ENCODE data around the gene PDAP1. TPM values are rescaled to one million over a fixed set of nuclear protein-coding genes. Genes with fewer than 3 reads are reported as not detected.
"Not testable (repeated sequence)": the region's sequence is repeated elsewhere in the genome, so short reads cannot be mapped to it uniquely, and the experiment has no call there.

PDAP1 gene
- total RNA-seq, 2 experiments from 2014 or later, result 35.0 to 38.0 TPM

- H3K4me3 ChIP-seq (ENCODE audit: low read length); ATAC-seq (ENCODE audit: poor library complexity); POLR2A ChIA-PET; H3K4me1 ChIP-seq (ENCODE audit: insufficient read depth, low read length); H3K4me3 Mint-ChIP-seq; H3K9me3 ChIP-seq (ENCODE audit: control insufficient read depth in 1 of 2, insufficient read depth in 1 of 2, low read length in 2 of 2); H3K9me3 Mint-ChIP-seq; H3K4me1 Mint-ChIP-seq (ENCODE audit: low read depth); H3K27ac ChIP-seq (ENCODE audit: low read depth in 1 of 2, low read length in 2 of 2); H3K27me3 ChIP-seq (ENCODE audit: control insufficient read depth in 1 of 2, insufficient read depth in 2 of 2, low read length in 2 of 2); H3K27ac Mint-ChIP-seq; H3K27me3 Mint-ChIP-seq: not testable (repeated sequence)
- peak; percentile 47 for TF ChIP-seq CTCF (IDR thresholded peaks at IDR 0.05)
- DNase-seq, result peak in 4 of 14 experiments; percentile 15 to 47 (median 27)
- H3K36me3 Mint-ChIP-seq (ENCODE audit: low read depth), result peaks cover 90% of the 10 kb centered on the region
- intact Hi-C loops (cut with DNase I, micrococcal nuclease), result loop anchor here in 1 of 2 experiments (2.0 to 10.0 kb wide), 2 partner anchors 51 to 271 kb away; partner anchors contain the start of gene SMURF1
- peaks cover 92% of the 10 kb centered on the region for H3K36me3 ChIP-seq (ENCODE audit: insufficient read depth, low read length)
- CTCF ChIA-PET, result interaction anchor here (1.0 to 1.7 kb wide), 3 partner anchors 8 to 50 kb away, joined by 3 to 4 read pairs (median 3); no protein-coding TSS in a partner anchor
Observed at GRCh38 chr7:99415513-99416127, 7.2 kb upstream of the PDAP1 start.

- Mint-ChIP-seq H3K9me3 (no peaks in the 10 kb centered on the region), H3K27me3 (no peaks in the 10 kb centered on the region), H3K4me3 (peak overlapping the region; percentile 93), H3K36me3 (ENCODE audit: low read depth) (peaks cover 80% of the 10 kb centered on the region), H3K4me1 (ENCODE audit: low read depth) (peaks cover 50% of the 10 kb centered on the region), H3K27ac (peak overlapping the region; percentile 87)
- H3K4me3 ChIP-seq (ENCODE audit: low read length), result no peak overlapping the region
- TF ChIP-seq CTCF (IDR thresholded peaks at IDR 0.05), result no peak
- no peaks in the 10 kb centered on the region for H3K27me3 ChIP-seq (ENCODE audit: control insufficient read depth in 1 of 2, insufficient read depth in 2 of 2, low read length in 2 of 2)
- no peak for ATAC-seq (ENCODE audit: poor library complexity)
- H3K9me3 ChIP-seq (ENCODE audit: control insufficient read depth in 1 of 2, insufficient read depth in 1 of 2, low read length in 2 of 2), result no peaks in the 10 kb centered on the region
- ChIA-PET POLR2A (interaction anchor here (3.5 to 4.2 kb wide), 2 partner anchors 18 to 36 kb away, joined by 25 to 105 read pairs; partner anchors contain the start of gene ARPC1B), CTCF (no interaction called here)
- H3K36me3 ChIP-seq (ENCODE audit: insufficient read depth, low read length), result peaks cover 51% of the 10 kb centered on the region
- peaks cover 43% of the 10 kb centered on the region for H3K4me1 ChIP-seq (ENCODE audit: insufficient read depth, low read length)
- no peak for DNase-seq
- intact Hi-C loops (cut with DNase I, micrococcal nuclease), result loop anchor here in 1 of 2 experiments (10.0 kb wide), 1 partner anchor 266 kb away; the partner anchor contains the start of gene SMURF1
- H3K27ac ChIP-seq (ENCODE audit: low read depth in 1 of 2, low read length in 2 of 2), result no peak overlapping the region
Observed at GRCh38 chr7:99410635-99411034, 2.2 kb upstream of the PDAP1 start.

GRCh38 chr7:99409806-99410205, 1.4 kb upstream of the PDAP1 start:
- H3K4me1 ChIP-seq (ENCODE audit: insufficient read depth, low read length), result peaks cover 46% of the 10 kb centered on the region
- ChIA-PET POLR2A (interaction anchor here (0.7 to 4.2 kb wide), 6 partner anchors 10 to 91 kb away, joined by 3 to 105 read pairs (median 23); partner anchors contain the start of genes ARPC1B and ZNF394), CTCF (no interaction called here)
- H3K9me3 Mint-ChIP-seq, result no peaks in the 10 kb centered on the region
- peak overlapping the region; percentile 93 for H3K4me3 Mint-ChIP-seq
- peak overlapping the region; percentile 87 for H3K27ac Mint-ChIP-seq
- peaks cover 46% of the 10 kb centered on the region for H3K36me3 ChIP-seq (ENCODE audit: insufficient read depth, low read length)
- intact Hi-C loops (cut with DNase I, micrococcal nuclease), result loop anchor here (1.0 to 10.0 kb wide), 8 partner anchors 17 to 265 kb away; partner anchors contain the start of genes ARPC1A (in 1 of the 2), ATP5MF (in 1 of the 2), SMURF1 (in 1 of the 2) and ZKSCAN5 (in 1 of the 2)
- DNase-seq, result peak in 2 of 14 experiments; percentile 50 to 53
- H3K27me3 ChIP-seq (ENCODE audit: control insufficient read depth in 1 of 2, insufficient read depth in 2 of 2, low read length in 2 of 2), result no peaks in the 10 kb centered on the region
- peak overlapping the region; percentile 99 for H3K4me3 ChIP-seq (ENCODE audit: low read length)
- TF ChIP-seq CTCF (IDR thresholded peaks at IDR 0.05), result no peak
- H3K36me3 Mint-ChIP-seq (ENCODE audit: low read depth), result peaks cover 72% of the 10 kb centered on the region
- no peak for ATAC-seq (ENCODE audit: poor library complexity)
- H3K27me3 Mint-ChIP-seq, result no peaks in the 10 kb centered on the region
- no peaks in the 10 kb centered on the region for H3K9me3 ChIP-seq (ENCODE audit: control insufficient read depth in 1 of 2, insufficient read depth in 1 of 2, low read length in 2 of 2)
- peaks cover 50% of the 10 kb centered on the region for H3K4me1 Mint-ChIP-seq (ENCODE audit: low read depth)
- peak overlapping the region; percentile 98 to 99 for H3K27ac ChIP-seq (ENCODE audit: low read depth in 1 of 2, low read length in 2 of 2)
